OCI-LY7 (cell line): Measurements from ENCODE around the gene CCDC33. TPM values are rescaled to one million over a fixed set of nuclear protein-coding genes. Genes with fewer than 3 reads are reported as not detected.

Experiments used
- BruUV-seq: library from RNA; stranded (reverse); fragments of 400-500 nt; replicated peaks from 2 replicates; lab custom pipeline; 2021; lab: Mats Ljungman, UMichigan
- CTCF ChIA-PET: fragments of 300-600 bp; sonication (Branson Sonifier 250); formaldehyde crosslinking; loops from one replicate; lab custom pipeline; 2022; ENCODE audit warnings: antibody characterized with exemption; ENCODE audit not compliant: unreplicated experiment; lab: Charles Lee
- POLR2A ChIA-PET: fragments of 300-600 bp; sonication (Branson Sonifier 250); formaldehyde crosslinking; loops from one replicate; lab custom pipeline; 2022; ENCODE audit warnings: antibody characterized with exemption; lab: Charles Lee
- DNase-seq: peaks from one replicate; pipeline ENCODE4 v3.0.0-alpha.2; 2015; ENCODE audit warnings: low spot score
- H2AFZ ChIP-seq: fragments of 200-600 bp; sonication (generic), shearing (Covaris generic); 2 replicates; pipeline ENCODE4 v1.6.1; 2014; ENCODE audit warnings: mild to moderate bottlenecking, antibody characterized with exemption, low read length, moderate library complexity
- H3K27ac ChIP-seq: fragments of 200-600 bp; sonication (generic); 2 replicates; pipeline ENCODE4 v1.5.1; 2014; ENCODE audit warnings: mixed run types, low read depth, mild to moderate bottlenecking, moderate library complexity, low read length, inconsistent platforms; ENCODE audit not compliant: poor library complexity, severe bottlenecking
- H3K36me3 ChIP-seq: fragments of 200-600 bp; sonication (generic); 2 replicates; pipeline ENCODE4 v1.6.1; 2014; ENCODE audit warnings: mild to moderate bottlenecking, antibody characterized with exemption, low read length, moderate library complexity, mixed read lengths; ENCODE audit not compliant: insufficient read depth
- H3K4me1 ChIP-seq: fragments of 200-600 bp; sonication (generic); 2 replicates; pipeline ENCODE4 v1.5.1; 2014; ENCODE audit warnings: mild to moderate bottlenecking, low read length; ENCODE audit not compliant: insufficient read depth, poor library complexity, severe bottlenecking
- H3K4me2 ChIP-seq: fragments of 200-600 bp; sonication (generic); 2 replicates; pipeline ENCODE4 v1.6.1; 2014; ENCODE audit warnings: mild to moderate bottlenecking, low read length
- H3K4me3 ChIP-seq: fragments of 200-600 bp; sonication (generic); 2 replicates; pipeline ENCODE4 v1.5.1; 2014; ENCODE audit warnings: mild to moderate bottlenecking, low read depth, low read length; ENCODE audit not compliant: poor library complexity, severe bottlenecking
- H3K79me2 ChIP-seq: fragments of 200-600 bp; sonication (generic); 2 replicates; pipeline ENCODE4 v1.6.1; 2016; ENCODE audit warnings: low read depth, mild to moderate bottlenecking, low read length, moderate library complexity, mixed read lengths; ENCODE audit not compliant: insufficient read depth
- H3K9me2 ChIP-seq: fragments of 200-600 bp; sonication (generic); 2 replicates; pipeline ENCODE4 v1.6.1; 2016; ENCODE audit warnings: mild to moderate bottlenecking, low read length, mixed read lengths; ENCODE audit not compliant: insufficient read depth
- H3K9me3 ChIP-seq: fragments of 200-600 bp; sonication (generic); 2 replicates; pipeline ENCODE4 v1.6.1; 2014; ENCODE audit warnings: mild to moderate bottlenecking, mixed run types, low read length, mixed read lengths
- H4K20me1 ChIP-seq: fragments of 200-600 bp; sonication (generic); 2 replicates; pipeline ENCODE4 v1.6.1; 2014; ENCODE audit warnings: mild to moderate bottlenecking, antibody characterized with exemption, low read length, moderate library complexity, mixed read lengths; ENCODE audit not compliant: insufficient read depth
- CTCF ChIP-seq: fragments of 200-600 bp; sonication (generic); conservative IDR thresholded peaks from 2 replicates; pipeline ENCODE4 v1.5.1; 2014; ENCODE audit warnings: mild to moderate bottlenecking, antibody characterized with exemption, low read length, moderate library complexity, mixed read lengths
- EZH2phosphoT487 ChIP-seq: fragments of 200-600 bp; sonication (generic); IDR thresholded peaks from 2 replicates; pipeline ENCODE4 v1.6.1; 2018; ENCODE audit warnings: low read depth, borderline replicate concordance, mild to moderate bottlenecking, mixed run types, antibody characterized with exemption, low read length, moderate library complexity, mixed read lengths
- intact Hi-C: fragments of 100-400 bp; cut with micrococcal nuclease; formaldehyde crosslinking; loops from one replicate; pipeline ENCODE4 v1.10.0; 2022; ENCODE audit not compliant: unreplicated experiment
- total RNA-seq, 2 experiments: library from RNA; depleted of rRNA in 1 of 2; stranded (reverse); fragments of >200 nt in 1 of 2; shearing (Covaris generic) in 1 of 2; gene quantifications; 2 replicates each; pipeline ENCODE4 v1.2.3, GENCODE V29; 2014 to 2022

Gene CCDC33
- total RNA-seq, 2 experiments from 2014 or later, result not detected

GRCh38 chr15:74209560-74209958 lies 26.6 kb upstream of the CCDC33 start:
- Histone ChIP-seq H3K4me1 (no peaks in the 10 kb centered on the region), H3K9me3 (no peaks in the 10 kb centered on the region), H3K36me3 (no peaks in the 10 kb centered on the region), H3K4me2 (no peak overlapping the region), H4K20me1 (no peaks in the 10 kb centered on the region), H3K79me2 (no peaks in the 10 kb centered on the region), H2AFZ (no peak overlapping the region), H3K27ac (no peak overlapping the region), H3K4me3 (no peak overlapping the region), H3K9me2 (no peaks in the 10 kb centered on the region)
- POLR2A ChIA-PET, result no interaction called here
- BruUV-seq, result no TSS peak
- CTCF ChIA-PET, result no interaction called here
- no peak for DNase-seq
- TF ChIP-seq EZH2phosphoT487 (no peak), CTCF (no peak)
- intact Hi-C loops, result no loop called here

GRCh38 chr15:74209997-74210671 lies 26.0 kb upstream of the CCDC33 start:
- CTCF ChIA-PET, result no interaction called here
- no peak overlapping the region for H2AFZ ChIP-seq
- no peak for DNase-seq
- TF ChIP-seq CTCF (no peak), EZH2phosphoT487 (no peak)
- BruUV-seq, result no TSS peak
- no peak overlapping the region for H3K4me3 ChIP-seq
- POLR2A ChIA-PET, result no interaction called here
- no peaks in the 10 kb centered on the region for H3K9me2 ChIP-seq
- no peaks in the 10 kb centered on the region for H3K4me1 ChIP-seq
- no peaks in the 10 kb centered on the region for H3K9me3 ChIP-seq
- H3K27ac ChIP-seq, result no peak overlapping the region
- H4K20me1 ChIP-seq, result no peaks in the 10 kb centered on the region
- intact Hi-C loops, result no loop called here
- H3K4me2 ChIP-seq, result no peak overlapping the region
- no peaks in the 10 kb centered on the region for H3K36me3 ChIP-seq
- H3K79me2 ChIP-seq, result no peaks in the 10 kb centered on the region

GRCh38 chr15:74210729-74211128 lies 25.4 kb upstream of the CCDC33 start:
- no TSS peak for BruUV-seq
- TF ChIP-seq EZH2phosphoT487 (no peak), CTCF (no peak)
- Histone ChIP-seq H3K4me3 (no peak overlapping the region), H2AFZ (no peak overlapping the region), H3K79me2 (no peaks in the 10 kb centered on the region), H3K4me1 (no peaks in the 10 kb centered on the region), H4K20me1 (no peaks in the 10 kb centered on the region), H3K36me3 (no peaks in the 10 kb centered on the region), H3K9me3 (no peaks in the 10 kb centered on the region), H3K9me2 (no peaks in the 10 kb centered on the region), H3K27ac (no peak overlapping the region), H3K4me2 (no peak overlapping the region)
- intact Hi-C loops, result no loop called here
- DNase-seq, result no peak
- ChIA-PET POLR2A (no interaction called here), CTCF (no interaction called here)
